CD4-positive, alpha-beta T cell treated with Interleukin-1 beta for 1 hour (primary cell): Measurements from ENCODE around the gene SLC35C1.
A peak's percentile ranks its signal among the peaks of the same experiment; 100 is the strongest.
"Not testable (repeated sequence)": the region's sequence is repeated elsewhere in the genome, so short reads cannot be mapped to it uniquely, and the experiment has no call there.

Experiments
- DNase-seq, 2 donors: peaks; one replicate each; pipeline ENCODE4 v3.0.0-alpha.2; 2020 to 2022

The SLC35C1 gene

DNA sequence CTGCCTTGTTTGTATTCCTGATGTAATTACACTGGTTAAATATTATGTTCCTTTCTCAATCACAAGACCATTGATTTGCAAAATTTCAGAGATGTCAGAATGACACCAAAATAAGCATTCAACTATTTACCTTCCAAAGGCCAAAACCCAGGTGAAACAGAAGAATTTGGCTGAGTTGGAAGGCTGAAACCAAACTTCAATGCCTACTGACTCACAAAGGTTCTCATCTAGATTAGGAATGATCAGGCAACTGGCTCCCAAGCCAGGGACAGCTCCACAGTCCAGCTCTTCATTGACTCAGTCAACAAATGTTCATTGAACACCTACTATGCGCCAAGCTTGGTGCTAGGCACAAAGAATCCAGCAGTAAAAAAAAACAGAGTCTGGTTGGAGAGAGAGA lies 13.4 kb upstream of the SLC35C1 start:
- DNase-seq, result no peak

DNA sequence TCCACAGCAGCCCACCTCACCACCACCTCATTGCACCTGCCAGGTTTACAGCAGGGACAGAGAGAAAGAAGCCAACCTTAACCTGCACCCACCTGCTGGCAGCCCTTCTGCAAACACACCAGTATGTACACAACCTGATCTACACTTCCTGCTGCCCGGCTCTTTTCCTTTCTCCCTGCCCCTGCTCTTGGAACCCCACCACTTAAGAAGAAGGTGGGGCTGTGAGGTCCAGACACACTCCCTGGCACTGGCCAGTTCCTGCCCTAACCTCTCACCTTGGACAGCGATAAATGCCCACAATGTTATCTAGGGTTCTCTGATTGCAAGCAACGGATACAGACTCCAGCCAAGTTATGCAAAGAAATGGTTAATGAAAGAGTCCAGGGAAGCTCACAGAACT lies 10.8 kb upstream of the SLC35C1 start:
- DNase-seq, result no peak

DNA sequence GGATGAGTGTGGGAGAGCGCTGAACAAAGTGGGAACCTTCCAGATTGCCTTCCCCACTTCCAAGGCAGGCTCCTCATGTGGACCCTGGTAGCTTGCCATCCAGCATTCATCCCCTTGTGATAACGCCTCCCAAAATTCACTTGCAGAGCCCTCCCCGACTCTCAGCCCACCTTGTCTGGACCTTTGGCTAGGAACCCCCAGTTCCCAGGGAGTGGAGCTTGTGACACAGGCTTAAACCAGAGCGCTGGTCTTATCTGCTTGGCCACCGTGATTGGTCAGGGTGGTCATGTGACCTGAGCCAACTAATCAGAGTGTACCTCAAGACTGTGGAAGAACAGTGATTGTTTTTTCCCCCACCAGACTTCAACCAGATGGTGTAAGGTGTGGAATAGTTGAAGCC lies 9.6 kb upstream of the SLC35C1 start:
- DNase-seq, result no peak

DNA sequence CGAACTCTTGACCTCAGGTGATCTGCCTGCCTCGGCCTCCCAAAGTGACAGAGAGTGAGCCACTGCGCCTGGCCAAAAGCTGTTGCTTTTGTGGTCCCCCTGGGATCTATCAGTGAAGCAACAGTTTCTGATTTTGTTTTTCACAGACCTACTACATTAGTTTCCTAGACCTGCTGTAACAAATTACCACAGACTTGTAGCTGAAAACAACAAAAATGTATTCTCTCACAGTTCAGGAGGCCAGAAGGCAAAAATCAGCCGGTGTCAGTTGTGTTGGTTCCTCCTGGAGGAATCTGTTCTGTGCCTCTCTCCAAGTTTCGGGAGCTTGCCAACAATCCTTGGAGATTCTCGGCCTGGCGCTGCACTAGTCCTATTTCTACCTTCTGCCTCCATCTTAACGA lies 8.5 kb upstream of the SLC35C1 start:
- no peak for DNase-seq

DNA sequence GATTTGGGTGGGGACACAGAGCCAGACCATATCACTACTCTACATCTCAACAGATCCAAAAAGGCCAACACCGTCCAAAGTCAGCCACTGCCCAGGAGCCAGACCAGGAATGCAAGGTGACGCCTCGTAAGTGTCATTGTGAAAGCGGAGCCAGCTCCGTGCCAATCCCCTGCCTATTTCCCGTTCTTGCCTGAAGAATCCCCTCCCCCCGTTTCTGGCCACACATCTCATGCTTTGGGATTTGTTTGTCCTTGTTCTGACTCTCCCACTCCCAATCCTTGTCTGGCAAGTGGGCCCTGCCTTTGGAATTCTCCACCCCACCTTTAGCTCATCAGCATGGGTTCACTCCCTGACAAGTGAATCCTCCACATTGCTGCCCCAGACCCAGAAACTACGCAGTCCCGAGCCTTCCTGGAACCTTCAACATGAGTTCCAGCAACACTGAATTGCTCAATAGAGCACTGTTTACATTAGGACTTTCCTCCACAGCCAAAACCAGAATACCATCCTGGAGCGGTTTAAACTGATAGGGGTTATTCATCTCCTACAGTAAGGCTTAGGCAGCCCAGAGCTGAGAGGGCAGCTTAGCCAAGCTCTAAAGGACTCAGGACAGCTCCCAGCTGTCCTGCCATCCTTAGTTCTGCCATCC lies 6.0 kb upstream of the SLC35C1 start:
- no peak for DNase-seq

DNA sequence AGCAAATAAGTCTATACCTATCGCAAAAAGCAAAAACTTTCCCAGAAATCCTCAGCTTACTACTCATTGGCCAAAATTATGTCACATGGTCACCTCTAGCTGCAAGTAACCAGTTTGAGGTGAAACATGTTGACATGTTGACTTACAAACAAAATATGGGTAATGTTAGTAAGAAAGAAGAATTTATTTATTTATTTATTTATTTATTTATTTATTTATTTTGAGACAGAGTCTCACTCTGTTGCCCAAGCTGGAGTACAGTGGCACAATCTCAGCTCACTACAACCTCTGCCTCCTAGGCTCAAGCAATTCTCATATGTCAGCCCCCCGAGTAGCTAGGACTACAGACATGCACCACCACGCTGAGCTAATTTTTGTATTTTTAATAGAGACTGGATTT lies 5.4 kb upstream of the SLC35C1 start:
- no peak for DNase-seq

DNA sequence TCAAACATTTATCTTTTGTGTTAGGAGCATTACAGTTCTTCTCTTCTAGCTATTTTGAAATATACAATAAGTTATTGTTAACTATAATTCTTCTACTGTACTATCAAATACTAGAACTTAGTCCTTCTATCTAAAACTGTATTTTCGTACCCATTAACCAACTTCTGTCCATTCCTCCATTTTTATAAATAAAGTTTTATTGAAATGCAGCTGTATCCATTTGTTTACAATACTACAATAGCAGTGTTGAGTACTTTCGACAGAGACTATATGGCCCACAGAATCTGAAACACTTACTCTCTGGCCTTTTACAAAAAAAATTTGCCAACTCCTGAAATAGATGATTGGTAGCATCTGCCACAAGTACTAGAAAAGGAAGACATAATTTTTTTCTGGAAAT lies 4.7 kb upstream of the SLC35C1 start:
- DNase-seq, result no peak

DNA sequence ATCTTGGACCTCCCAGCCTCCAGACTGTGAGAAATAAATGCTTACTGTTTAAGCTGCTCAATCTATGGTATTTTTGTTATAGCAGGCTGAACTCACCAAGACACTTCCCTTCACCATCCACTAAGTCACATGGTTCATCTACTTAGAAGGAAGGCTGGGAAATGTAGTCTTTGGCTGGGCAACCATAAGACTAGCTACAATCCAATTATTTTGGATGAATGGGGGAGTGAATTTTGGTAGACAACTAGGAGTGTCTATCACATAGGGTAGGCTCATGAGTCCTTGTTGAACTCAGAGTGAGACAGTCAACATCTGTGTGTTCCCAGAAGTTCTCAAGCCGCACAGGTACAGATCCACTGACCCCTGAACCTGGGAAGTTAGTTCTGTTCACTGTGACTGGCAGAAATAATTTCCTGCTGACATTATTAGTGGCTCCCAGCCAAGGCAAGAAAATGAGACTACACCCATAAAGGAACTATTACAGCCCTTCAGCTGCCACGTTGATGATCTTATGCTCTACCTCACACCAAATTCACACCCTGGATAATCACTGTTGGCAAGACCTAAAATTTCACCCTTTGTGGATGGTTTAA lies 3.1 kb upstream of the SLC35C1 start:
- DNase-seq, result peak in 1 of 2 donors; percentile 24

DNA sequence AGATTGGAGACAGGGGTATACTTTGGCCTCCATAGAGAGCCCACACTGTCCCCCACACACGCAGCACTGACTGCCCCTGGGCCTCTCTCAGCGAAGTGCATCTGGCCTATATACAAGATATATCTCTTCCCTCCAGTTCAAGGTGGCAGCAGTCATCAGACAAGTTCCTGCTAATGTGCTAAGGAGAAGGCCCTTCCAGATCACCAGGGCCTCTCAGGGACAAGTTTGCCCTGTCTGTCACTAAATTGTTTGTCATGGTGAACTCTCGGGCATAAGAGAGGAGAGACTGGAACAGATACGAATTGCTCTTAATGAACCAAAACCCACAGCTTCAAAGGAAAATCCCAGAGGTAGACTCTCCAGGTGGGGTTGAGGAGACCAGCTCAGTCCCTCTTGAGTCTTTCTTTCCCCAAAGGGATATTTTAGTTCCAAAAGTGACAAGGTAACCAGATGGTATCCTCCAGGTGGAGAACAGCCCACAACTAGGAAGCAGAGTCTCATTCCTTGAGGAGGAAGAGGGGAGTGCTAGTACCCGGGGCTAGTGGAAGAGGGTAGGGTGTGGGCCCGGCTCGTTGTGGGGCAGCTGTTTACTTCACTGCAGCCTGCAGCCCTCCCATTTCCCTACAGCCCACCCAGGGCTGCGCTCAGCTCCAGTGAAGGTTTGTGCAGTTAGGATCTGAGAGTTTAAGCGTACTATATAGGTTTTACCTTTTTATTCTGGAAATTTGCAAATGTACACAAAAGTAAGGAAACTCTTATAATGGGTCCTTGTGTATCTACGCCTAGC lies 2.2 kb upstream of the SLC35C1 start:
- DNase-seq, result no peak

DNA sequence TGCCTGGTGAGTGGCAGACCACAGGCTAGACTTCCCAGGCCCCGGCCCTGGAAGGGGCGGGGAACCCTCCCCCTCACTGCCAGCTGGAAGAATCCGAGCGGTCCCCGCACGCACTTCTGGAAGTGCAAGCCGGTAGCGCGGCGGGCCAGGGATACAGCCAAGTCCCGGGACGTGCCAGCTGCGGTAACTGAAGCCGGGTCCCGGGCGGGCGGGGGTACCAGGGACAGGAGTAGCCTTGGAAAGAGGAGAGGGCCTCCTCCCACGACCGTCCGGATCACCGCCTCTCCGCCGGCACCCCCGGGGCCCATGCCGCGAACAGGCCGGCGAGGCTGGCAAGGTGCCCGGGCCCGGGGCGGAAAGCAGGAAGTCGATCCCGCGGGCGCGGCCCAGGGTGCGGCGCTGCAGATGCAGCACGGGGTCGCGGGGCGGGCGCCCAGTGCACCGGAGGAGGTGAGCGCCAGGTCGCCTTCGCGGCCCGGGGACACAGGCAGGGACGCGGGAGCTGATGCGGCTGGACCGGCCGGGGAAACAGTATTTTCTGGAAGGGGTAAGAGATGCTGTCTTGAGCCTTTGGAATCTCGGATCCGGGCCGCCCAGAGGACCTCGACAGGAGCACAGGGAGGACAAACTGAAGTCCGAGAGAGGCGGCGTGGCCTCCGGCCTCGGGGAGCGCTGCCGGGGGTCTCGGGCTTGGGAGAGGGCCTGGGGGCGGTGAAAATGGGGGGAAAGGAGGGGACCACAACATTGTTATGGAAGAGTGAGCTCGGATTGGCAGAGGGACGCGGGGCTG lies 783 bp upstream of the SLC35C1 start:
- DNase-seq, result peak; percentile 58 to 61

DNA sequence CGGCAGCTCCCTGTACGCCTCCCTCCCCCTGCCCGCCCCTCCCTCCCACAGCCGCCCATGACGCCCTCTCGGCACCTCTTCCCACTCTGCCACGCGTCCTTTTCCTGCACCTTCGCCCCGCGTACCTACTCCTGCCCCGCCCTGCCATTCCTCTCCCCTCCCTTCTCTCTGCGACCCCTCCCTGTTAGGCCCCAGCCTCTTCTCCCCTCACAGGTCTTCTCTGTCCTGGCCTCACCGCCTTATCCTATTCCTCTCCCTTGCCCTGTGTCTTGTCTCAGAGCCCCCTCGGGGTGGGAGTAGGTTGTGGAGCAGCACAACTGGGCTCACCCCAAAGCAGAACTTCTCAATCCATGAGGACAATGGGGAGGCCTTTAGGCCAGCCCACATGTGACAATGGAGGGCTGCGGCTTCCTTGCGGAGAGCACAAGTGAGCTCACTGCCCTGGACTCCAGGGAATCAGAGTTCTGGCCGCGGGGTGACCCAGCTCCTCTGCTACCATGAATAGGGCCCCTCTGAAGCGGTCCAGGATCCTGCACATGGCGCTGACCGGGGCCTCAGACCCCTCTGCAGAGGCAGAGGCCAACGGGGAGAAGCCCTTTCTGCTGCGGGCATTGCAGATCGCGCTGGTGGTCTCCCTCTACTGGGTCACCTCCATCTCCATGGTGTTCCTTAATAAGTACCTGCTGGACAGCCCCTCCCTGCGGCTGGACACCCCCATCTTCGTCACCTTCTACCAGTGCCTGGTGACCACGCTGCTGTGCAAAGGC lies 539 bp downstream of the SLC35C1 start:
- DNase-seq, result no peak

DNA sequence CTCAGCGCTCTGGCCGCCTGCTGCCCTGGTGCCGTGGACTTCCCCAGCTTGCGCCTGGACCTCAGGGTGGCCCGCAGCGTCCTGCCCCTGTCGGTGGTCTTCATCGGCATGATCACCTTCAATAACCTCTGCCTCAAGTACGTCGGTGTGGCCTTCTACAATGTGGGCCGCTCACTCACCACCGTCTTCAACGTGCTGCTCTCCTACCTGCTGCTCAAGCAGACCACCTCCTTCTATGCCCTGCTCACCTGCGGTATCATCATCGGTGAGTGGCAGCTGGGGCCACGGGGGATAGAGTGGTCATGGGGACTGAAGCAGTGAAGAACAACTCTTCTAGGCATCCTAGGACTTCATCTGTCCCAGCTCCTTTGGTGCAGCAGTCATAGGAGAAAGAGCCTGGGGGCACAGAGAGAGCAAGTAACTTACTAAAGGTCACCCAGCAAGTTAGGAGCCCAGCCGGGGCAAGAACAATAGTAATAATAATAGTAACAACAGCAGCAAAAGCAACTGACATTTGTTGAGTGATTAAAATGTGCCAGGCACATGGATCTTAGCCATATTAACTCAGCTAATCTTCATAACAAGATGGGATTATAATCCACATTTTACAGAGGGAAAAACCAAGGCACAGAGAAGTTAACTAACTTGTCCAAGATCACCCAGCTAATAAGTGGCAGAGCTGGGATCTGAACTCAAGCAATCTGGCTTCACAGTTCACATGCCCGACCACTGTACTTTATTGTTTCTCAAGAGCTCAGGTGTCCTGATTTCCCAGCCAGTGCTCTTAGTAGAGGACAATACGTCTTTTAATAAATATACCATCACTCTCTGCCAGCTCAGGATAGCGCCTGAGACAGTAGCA lies 1.4 kb downstream of the SLC35C1 start:
- no peak for DNase-seq

DNA sequence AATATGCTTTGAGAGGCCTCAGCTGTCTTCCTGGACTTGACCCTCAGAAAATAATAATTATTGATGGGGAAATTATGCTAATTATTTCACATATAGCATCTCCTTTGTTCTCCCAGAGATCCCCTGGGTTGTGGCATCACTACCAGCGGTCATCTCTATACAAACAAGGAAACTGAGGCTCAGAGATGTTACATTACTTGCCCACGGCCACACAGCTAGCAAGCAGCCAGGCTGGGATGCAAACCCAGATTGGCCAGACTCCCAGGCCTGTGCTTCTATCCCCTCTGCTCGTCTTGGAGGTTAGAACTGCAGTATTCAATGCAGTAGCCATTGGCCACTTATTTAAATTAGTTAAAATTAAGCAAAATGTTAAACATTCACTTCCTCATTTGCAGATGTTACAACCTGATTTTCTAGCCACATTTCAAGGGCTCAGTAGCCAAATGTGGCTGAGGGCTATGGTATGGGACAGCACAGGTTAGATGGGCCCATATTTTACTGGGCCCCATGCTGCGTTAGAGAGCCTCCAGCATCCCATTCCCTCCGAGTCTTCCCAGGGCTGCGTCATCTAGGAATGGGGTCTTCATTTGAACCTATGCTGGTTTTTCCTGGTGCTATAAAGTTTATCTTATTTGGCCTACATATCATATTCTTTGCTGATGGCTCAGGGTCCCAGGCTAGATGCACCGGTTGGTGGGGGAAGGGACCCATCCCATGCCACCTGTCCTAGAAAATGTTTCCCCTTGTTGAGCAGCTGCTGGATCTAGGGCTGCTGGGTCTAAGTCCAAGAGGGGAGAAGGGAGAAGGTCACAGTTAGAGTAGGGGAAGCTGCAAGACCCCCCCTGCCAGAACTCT lies 2.2 kb downstream of the SLC35C1 start:
- DNase-seq, result no peak

DNA sequence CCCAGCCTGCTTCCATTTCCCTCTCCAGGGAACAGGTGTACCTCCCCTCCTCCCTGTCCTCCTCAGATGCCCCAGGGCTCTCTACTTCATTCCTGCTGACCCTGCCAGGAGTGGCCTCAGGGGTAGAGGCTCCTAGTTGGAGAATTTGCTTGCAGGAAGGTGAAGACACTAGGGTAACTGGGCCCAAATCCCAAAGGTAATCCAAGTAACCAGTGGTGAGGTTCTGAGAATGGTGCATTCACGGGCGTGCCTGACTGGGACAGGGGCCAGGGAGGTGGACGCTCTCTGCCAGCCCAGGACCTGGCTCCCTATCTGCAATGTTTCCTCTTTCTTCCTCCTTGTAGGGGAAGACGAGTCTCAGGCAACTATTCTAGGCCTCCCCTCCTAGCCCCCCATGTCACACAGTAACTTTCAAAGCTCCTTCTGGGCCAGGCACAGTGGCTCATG lies 2.9 kb downstream of the SLC35C1 start:
- DNase-seq, result no peak

DNA sequence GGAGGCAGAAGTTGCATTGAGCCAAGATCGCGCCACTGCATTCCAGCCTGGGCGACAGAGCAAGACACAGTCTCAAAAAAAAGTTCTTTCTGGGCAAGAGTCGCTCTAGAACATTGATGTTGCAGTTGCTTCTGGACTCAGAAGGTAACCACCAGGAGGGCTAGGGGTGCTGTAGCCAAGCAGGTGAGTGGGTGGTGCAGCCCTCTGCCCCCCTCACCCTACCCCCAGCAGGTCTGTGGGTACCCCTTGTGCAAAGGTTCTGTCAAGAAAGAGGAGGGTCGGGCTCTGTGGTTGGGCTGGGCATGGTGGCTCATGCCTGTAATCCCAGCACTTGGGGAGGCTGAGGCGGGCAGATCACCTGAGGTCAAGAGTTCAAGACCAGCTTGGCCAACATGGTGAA lies 3.5 kb downstream of the SLC35C1 start:
- DNase-seq, result not testable (repeated sequence)

DNA sequence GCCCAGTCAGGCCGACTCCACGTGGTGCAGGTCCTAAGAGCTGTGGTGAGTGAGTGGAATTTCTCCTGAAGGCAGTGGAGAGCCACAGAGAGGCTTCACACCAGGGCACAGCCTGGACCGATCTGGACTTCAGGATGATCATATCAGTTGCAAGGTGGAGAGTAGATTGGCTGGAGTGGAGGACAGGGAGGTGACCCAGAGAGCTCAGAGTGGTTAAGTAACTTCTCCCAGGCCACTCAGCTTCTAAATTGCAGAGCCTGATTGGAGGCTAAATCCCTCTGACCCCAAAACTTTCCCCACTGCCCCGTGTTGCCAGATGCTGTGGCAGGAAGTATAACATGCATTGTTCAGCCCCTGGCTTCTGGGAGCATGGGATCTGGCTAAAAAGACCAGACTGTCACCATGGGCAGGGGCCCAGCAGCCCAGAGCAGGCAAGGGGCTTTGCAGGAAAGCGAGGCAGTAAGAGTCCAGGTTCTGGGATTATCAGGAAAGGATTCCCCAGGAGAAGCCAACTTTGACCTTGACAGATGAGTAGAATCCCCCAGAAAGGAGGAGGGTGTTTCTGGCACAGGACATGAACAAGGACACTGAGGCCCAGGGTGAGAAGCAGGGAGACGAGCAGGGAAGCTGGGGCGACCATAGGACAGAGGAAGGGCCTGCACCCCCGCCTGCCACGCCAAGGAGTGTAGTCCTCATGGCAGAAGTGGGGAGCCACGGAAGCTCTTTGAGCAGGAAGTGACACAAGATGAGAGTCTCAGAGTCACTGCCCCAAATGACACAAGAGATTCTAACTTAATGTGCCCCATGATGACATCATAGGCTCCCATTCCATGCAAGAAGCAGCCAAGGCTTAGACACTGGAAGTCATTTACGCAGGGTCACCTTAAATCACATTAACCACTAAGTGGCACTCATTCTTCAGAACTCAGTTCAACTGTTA lies 4.8 kb downstream of the SLC35C1 start:
- DNase-seq, result no peak

DNA sequence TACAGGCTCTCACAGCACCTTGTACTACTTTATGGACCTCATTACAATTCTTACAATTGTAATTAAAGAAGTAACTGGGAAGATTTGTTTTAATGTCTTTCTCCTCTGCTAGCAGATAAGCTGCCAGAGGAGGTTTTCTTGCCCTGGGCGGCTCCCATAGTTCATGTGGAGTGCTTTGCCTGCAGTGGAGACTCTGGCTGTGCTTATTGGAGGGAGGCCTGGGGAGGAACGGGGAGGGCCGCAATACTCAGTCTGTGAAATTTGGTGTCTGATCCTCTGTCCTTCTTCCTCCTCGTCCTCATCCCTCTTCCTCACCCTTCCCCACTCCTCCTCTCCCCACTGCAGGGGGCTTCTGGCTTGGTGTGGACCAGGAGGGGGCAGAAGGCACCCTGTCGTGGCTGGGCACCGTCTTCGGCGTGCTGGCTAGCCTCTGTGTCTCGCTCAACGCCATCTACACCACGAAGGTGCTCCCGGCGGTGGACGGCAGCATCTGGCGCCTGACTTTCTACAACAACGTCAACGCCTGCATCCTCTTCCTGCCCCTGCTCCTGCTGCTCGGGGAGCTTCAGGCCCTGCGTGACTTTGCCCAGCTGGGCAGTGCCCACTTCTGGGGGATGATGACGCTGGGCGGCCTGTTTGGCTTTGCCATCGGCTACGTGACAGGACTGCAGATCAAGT lies 5.6 kb downstream of the SLC35C1 start:
- no peak for DNase-seq

DNA sequence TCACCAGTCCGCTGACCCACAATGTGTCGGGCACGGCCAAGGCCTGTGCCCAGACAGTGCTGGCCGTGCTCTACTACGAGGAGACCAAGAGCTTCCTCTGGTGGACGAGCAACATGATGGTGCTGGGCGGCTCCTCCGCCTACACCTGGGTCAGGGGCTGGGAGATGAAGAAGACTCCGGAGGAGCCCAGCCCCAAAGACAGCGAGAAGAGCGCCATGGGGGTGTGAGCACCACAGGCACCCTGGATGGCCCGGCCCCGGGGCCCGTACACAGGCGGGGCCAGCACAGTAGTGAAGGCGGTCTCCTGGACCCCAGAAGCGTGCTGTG lies 6.1 kb downstream of the SLC35C1 start:
- no peak for DNase-seq
